Measurements from ENCODE around the gene SGIP1.

The SGIP1 gene

DNA sequence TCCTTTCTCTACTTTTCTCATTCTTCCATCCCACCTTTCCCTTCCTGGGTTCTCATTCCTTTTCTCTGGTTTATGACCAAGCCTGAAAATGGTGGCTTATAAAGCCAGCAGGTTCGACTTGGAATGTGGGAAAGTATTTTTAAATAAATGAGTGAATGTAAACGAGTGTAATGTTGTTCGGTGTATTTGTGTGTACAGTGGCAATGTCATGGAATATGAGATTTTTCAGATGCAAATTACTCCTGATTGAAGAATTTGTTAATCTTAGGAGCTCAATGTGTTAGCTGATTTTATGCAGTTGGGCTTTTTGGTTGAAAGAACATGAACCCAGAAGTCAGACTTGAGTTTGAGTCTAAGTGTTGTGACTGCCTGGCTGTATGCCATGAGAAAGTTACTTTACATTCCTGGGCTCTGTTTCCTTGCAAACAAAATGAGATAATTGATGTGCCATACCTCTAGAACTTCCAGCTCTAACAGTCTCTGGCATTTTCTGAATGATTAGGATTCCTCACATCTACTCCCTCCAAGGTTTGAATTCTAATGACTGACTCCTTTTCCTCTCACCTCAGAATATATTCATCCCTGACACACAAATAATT lies 6.6 kb downstream of the SGIP1 start:
- Histone ChIP-seq H3K27ac (ENCODE audit: low read length) (no peak overlapping the region), H3K27me3 (ENCODE audit: insufficient read depth, low read length) (no peaks in the 10 kb centered on the region), H3K36me3 (ENCODE audit: insufficient read depth, low read depth, low read length) (no peaks in the 10 kb centered on the region)

GRCh38 chr1:66542314-66542713 lies 8.4 kb downstream of the SGIP1 start:
- Histone ChIP-seq H3K9me3 (ENCODE audit: insufficient read depth, low read depth, low read length) (no peaks in the 10 kb centered on the region), H3K36me3 (ENCODE audit: insufficient read depth, low read depth, low read length) (no peaks in the 10 kb centered on the region), H3K4me3 (ENCODE audit: low read length) (no peak overlapping the region), H3K27me3 (ENCODE audit: insufficient read depth, low read length) (no peaks in the 10 kb centered on the region), H3K27ac (ENCODE audit: low read length) (no peak overlapping the region), H3K4me1 (ENCODE audit: insufficient read depth, low read length) (peaks cover 12% of the 10 kb centered on the region), H3K9ac (ENCODE audit: low read depth, low read length) (no peak overlapping the region)

More for the DNA sequence above, 6.6 kb downstream of the SGIP1 start:
- H3K4me3 ChIP-seq (ENCODE audit: low read length): no peak overlapping the region
- H3K4me1 ChIP-seq (ENCODE audit: insufficient read depth, low read length): peaks cover 12% of the 10 kb centered on the region
- H3K9me3 ChIP-seq (ENCODE audit: insufficient read depth, low read depth, low read length): no peaks in the 10 kb centered on the region
- H3K9ac ChIP-seq (ENCODE audit: low read depth, low read length): no peak overlapping the region

DNA sequence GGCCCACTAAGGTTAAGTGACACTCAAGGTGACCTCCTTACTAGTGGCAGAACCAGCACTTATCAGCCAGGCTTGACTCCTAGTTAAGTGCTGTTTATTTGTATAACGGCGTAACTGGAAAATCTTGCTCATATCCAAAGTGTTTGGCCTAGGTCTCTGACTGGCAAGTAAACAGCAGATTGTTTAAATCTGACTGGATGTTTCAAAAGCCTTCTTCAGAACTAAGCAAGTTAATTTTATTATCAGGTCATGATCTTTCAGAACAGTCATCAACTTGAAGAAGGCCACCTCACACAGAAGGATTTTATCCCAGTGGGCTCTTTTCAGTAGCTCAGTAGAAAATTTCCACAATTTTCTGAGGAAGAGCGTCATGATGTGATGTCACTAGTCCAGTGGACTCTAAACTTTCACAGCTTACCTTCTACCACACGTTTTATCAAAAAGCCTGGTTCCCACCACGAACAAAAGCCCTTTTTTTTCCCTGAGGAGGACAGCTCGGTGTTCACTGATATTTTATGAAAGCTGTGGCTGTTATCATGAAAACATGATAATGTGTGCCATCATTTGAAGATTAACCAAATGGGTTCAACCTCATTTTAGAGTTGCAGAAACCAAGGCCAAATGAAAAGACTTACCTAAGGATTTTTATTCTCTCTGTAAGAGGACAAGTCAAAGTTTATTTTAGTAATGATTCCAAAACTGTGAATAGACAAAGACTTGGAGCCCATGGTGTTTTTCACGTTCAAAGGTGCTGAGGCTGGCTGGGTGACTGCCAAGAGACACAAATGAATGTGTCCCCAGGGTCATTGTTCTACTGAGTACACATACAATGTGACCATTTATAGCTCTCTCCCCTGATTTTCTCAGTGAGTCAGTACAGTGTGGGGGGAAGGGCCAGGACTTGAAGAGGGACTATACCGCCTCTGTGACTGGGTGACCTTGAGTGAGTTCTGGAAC lies 9.1 kb downstream of the SGIP1 start:
- H3K4me1 ChIP-seq (ENCODE audit: insufficient read depth, low read length): peaks cover 12% of the 10 kb centered on the region
- H3K9me3 ChIP-seq (ENCODE audit: insufficient read depth, low read depth, low read length): no peaks in the 10 kb centered on the region
- no peak overlapping the region for H3K4me3 ChIP-seq (ENCODE audit: low read length)
- H3K27ac ChIP-seq (ENCODE audit: low read length): no peak overlapping the region
- H3K36me3 ChIP-seq (ENCODE audit: insufficient read depth, low read depth, low read length): no peaks in the 10 kb centered on the region
- no peaks in the 10 kb centered on the region for H3K27me3 ChIP-seq (ENCODE audit: insufficient read depth, low read length)
- H3K9ac ChIP-seq (ENCODE audit: low read depth, low read length): no peak overlapping the region

- Histone ChIP-seq H3K27ac (ENCODE audit: low read length) (no peak overlapping the region), H3K9me3 (ENCODE audit: insufficient read depth, low read depth, low read length) (no peaks in the 10 kb centered on the region), H3K4me3 (ENCODE audit: low read length) (no peak overlapping the region), H3K27me3 (ENCODE audit: insufficient read depth, low read length) (no peaks in the 10 kb centered on the region), H3K9ac (ENCODE audit: low read depth, low read length) (no peak overlapping the region), H3K36me3 (ENCODE audit: insufficient read depth, low read depth, low read length) (no peaks in the 10 kb centered on the region), H3K4me1 (ENCODE audit: insufficient read depth, low read length) (no peaks in the 10 kb centered on the region)
Observed at GRCh38 chr1:66546047-66546810, 12.3 kb downstream of the SGIP1 start.

- Histone ChIP-seq H3K9ac (ENCODE audit: low read depth, low read length) (no peak overlapping the region), H3K4me3 (ENCODE audit: low read length) (no peak overlapping the region), H3K4me1 (ENCODE audit: insufficient read depth, low read length) (0 out of 2 replicates have a peak, but pooled peaks cover 6% of the 10 kb centered on the region), H3K27ac (ENCODE audit: low read length) (no peak overlapping the region), H3K36me3 (ENCODE audit: insufficient read depth, low read depth, low read length) (no peaks in the 10 kb centered on the region), H3K27me3 (ENCODE audit: insufficient read depth, low read length) (no peaks in the 10 kb centered on the region), H3K9me3 (ENCODE audit: insufficient read depth, low read depth, low read length) (no peaks in the 10 kb centered on the region)
Observed at GRCh38 chr1:66549017-66549416, 15.1 kb downstream of the SGIP1 start.

DNA sequence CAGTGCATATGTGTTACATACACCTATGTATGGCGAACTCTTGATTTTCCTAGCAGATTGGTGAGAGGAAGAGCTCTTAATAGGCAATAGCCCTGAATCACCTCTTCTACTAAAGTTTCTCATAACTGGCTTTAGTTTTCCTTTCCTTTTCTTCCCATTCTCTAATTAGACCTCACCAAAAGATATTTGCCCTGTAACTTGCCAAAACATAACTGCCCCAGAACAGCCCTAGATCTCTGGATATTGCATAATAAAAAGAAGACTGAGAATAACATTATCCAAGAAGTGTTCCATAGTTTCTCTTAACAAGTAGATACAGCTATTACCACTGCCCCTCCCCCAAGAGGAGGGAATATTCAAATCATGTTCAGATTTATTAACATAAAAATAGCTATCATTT lies 16.3 kb downstream of the SGIP1 start:
- H3K27ac ChIP-seq (ENCODE audit: low read length): no peak overlapping the region
- no peak overlapping the region for H3K4me3 ChIP-seq (ENCODE audit: low read length)
- no peaks in the 10 kb centered on the region for H3K27me3 ChIP-seq (ENCODE audit: insufficient read depth, low read length)
- no peaks in the 10 kb centered on the region for H3K36me3 ChIP-seq (ENCODE audit: insufficient read depth, low read depth, low read length)
- no peaks in the 10 kb centered on the region for H3K9me3 ChIP-seq (ENCODE audit: insufficient read depth, low read depth, low read length)
- no peak overlapping the region for H3K9ac ChIP-seq (ENCODE audit: low read depth, low read length)
- 0 out of 2 replicates have a peak, but pooled peaks cover 6% of the 10 kb centered on the region for H3K4me1 ChIP-seq (ENCODE audit: insufficient read depth, low read length)

GRCh38 chr1:66552287-66552686 lies 18.3 kb downstream of the SGIP1 start:
- Histone ChIP-seq H3K4me1 (ENCODE audit: insufficient read depth, low read length) (0 out of 2 replicates have a peak, but pooled peaks cover 6% of the 10 kb centered on the region), H3K27me3 (ENCODE audit: insufficient read depth, low read length) (no peaks in the 10 kb centered on the region), H3K4me3 (ENCODE audit: low read length) (no peak overlapping the region), H3K9ac (ENCODE audit: low read depth, low read length) (no peak overlapping the region), H3K27ac (ENCODE audit: low read length) (no peak overlapping the region), H3K36me3 (ENCODE audit: insufficient read depth, low read depth, low read length) (no peaks in the 10 kb centered on the region), H3K9me3 (ENCODE audit: insufficient read depth, low read depth, low read length) (no peaks in the 10 kb centered on the region)

DNA sequence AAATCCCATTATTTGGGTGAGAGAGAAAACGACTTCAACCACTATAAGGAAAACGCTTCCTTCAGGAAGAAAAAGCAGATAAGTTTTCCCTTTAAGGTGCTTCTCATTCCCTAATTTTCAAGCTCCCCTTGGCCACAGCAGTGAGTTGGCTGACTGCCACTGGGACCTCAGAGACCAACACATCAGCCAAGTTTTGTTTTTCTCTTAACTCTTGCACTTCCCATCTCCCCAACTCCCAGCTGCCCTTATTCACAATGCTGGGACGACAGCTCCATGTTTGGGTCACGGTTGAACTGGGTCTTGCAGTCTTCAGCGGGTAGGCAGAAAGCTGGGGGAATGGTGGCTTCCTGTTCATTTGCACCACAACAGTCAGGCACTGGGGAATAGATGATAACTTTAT lies 18.9 kb downstream of the SGIP1 start:
- Histone ChIP-seq H3K4me3 (ENCODE audit: low read length) (no peak overlapping the region), H3K4me1 (ENCODE audit: insufficient read depth, low read length) (0 out of 2 replicates have a peak, but pooled peaks cover 6% of the 10 kb centered on the region), H3K9ac (ENCODE audit: low read depth, low read length) (no peak overlapping the region), H3K9me3 (ENCODE audit: insufficient read depth, low read depth, low read length) (no peaks in the 10 kb centered on the region), H3K36me3 (ENCODE audit: insufficient read depth, low read depth, low read length) (no peaks in the 10 kb centered on the region), H3K27me3 (ENCODE audit: insufficient read depth, low read length) (no peaks in the 10 kb centered on the region), H3K27ac (ENCODE audit: low read length) (no peak overlapping the region)

GRCh38 chr1:66553846-66554245 lies 19.9 kb downstream of the SGIP1 start:
- Histone ChIP-seq H3K9ac (ENCODE audit: low read depth, low read length) (no peak overlapping the region), H3K27ac (ENCODE audit: low read length) (no peak overlapping the region), H3K27me3 (ENCODE audit: insufficient read depth, low read length) (no peaks in the 10 kb centered on the region), H3K9me3 (ENCODE audit: insufficient read depth, low read depth, low read length) (no peaks in the 10 kb centered on the region), H3K4me3 (ENCODE audit: low read length) (no peak overlapping the region), H3K36me3 (ENCODE audit: insufficient read depth, low read depth, low read length) (no peaks in the 10 kb centered on the region), H3K4me1 (ENCODE audit: insufficient read depth, low read length) (0 out of 2 replicates have a peak, but pooled peaks cover 6% of the 10 kb centered on the region)

DNA sequence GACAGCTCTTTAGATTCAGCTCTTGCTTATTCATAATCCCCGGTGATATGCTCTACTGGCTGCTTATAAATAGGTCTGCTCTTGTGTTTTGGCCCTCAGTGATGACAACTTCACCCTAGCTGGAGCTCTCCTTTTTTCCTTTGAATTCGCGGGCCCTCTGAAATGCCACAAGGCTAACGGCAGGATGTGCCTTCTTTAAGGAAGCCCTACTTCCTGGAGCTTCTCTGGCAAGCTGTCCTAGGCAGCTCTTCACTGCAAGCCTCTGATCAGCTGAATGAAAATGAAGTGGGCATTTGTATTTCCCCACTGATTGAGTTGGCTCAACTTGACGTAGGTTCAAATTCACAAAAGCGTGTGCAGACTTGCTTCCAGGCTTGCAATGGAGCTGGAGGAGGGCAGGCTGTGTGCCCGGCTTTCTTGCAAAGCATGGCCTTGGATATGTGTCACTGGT lies 22.2 kb downstream of the SGIP1 start:
- Histone ChIP-seq H3K4me1 (ENCODE audit: insufficient read depth, low read length) (0 out of 2 replicates have a peak, but pooled peaks cover 6% of the 10 kb centered on the region), H3K9me3 (ENCODE audit: insufficient read depth, low read depth, low read length) (no peaks in the 10 kb centered on the region), H3K36me3 (ENCODE audit: insufficient read depth, low read depth, low read length) (no peaks in the 10 kb centered on the region), H3K9ac (ENCODE audit: low read depth, low read length) (no peak overlapping the region), H3K27ac (ENCODE audit: low read length) (no peak overlapping the region), H3K27me3 (ENCODE audit: insufficient read depth, low read length) (no peaks in the 10 kb centered on the region), H3K4me3 (ENCODE audit: low read length) (no peak overlapping the region)

DNA sequence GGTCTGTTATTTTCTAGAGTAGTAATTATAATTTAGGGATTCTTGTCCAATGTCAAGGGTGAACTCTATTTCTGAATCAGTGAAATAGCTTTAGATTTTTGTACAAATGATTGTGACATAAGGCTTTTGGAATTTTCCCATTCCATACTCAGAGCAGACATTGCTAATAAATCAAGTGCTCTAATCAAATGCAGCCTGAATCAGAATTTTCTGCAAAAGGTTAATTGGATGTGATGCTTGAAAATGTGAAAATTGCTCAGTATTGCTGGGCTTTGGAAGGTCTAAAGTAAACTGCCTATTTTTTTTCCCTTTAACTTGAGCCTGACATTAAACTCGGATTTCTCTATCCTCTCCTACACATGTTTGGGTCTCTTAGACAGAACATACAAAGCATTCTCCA lies 23.2 kb downstream of the SGIP1 start:
- no peak overlapping the region for H3K27ac ChIP-seq (ENCODE audit: low read length)
- H3K4me1 ChIP-seq (ENCODE audit: insufficient read depth, low read length): 0 out of 2 replicates have a peak, but pooled peaks cover 6% of the 10 kb centered on the region
- H3K9ac ChIP-seq (ENCODE audit: low read depth, low read length): no peak overlapping the region
- no peak overlapping the region for H3K4me3 ChIP-seq (ENCODE audit: low read length)
- H3K9me3 ChIP-seq (ENCODE audit: insufficient read depth, low read depth, low read length): no peaks in the 10 kb centered on the region
- no peaks in the 10 kb centered on the region for H3K27me3 ChIP-seq (ENCODE audit: insufficient read depth, low read length)
- no peaks in the 10 kb centered on the region for H3K36me3 ChIP-seq (ENCODE audit: insufficient read depth, low read depth, low read length)
